Erythroblast (primary cell): ENCODE results near the gene KLHL29.

Experiments
- GATA1 ChIP-seq: IDR thresholded peaks from 2 replicates; pipeline ENCODE4 v1.6.1; 2011; ENCODE audit warnings: low read depth, mild to moderate bottlenecking, control low read depth, low read length, moderate library complexity
- POLR2A ChIP-seq: IDR thresholded peaks from 2 replicates; pipeline ENCODE4 v1.6.1; 2011; ENCODE audit warnings: mild to moderate bottlenecking, low read length

DNA sequence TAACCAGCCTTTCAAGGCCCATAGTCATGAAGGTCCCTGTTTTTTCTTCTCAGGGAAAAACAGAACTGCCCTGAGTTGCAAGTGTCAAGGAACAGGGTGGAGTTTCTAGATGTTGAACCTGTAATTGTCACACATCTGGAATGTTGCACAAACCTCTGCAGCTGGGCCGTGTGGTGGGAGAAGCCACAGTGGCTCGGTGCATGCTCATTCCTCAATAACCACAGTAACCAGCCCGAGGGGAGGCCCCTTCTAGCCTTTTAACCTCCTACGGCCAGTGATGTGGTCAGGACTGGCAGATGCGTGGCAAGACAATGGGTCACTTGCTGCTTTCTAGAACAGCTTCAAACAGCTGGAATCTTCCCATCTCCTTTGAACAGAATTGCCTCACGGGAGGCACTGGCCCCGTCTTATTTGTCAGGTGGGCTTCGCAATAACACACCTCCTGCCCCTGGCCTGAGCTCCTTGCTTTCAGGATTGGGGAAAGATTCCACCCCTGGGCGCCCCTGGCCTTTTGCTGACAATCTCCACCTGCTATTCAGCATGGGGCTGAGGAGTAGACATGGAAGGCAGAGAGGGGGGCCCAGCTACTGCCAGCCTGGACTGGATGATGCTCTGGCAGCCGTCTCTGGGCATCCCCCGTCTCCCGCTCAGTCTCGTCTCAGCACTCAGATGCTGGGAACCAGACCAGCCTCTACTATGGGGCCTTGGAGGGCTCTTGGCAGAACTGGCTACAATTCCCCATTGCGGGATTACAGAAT, 102.9 kb downstream of the KLHL29 start:
- TF ChIP-seq POLR2A (no peak), GATA1 (no peak)
